SK-N-SH (cell line): Measurements from ENCODE around the gene FAM83D. TPM values are rescaled to one million over a fixed set of nuclear protein-coding genes. Genes with fewer than 3 reads are reported as not detected.

Experiments
- CTCF ChIA-PET: fragments of 300-600, 350-600 bp; formaldehyde crosslinking; extraction: SDS; loops from one replicate; lab custom pipeline; 2021; lab: Yijun Ruan, JAX
- POLR2A ChIA-PET: fragments of 350-600 bp; sonication (Branson Sonifier 250); formaldehyde crosslinking; extraction: SDS; loops from one replicate; lab custom pipeline; 2020; ENCODE audit warnings: antibody characterized with exemption, inconsistent platforms; lab: Yijun Ruan, JAX
- DNase-seq: peaks from one replicate; pipeline ENCODE4 v3.0.0; 2012
- H2AFZ ChIP-seq: fragments of 200-600 bp; sonication (generic); 2 replicates; pipeline ENCODE4 v1.8.1; 2016; ENCODE audit warnings: antibody characterized with exemption, mild to moderate bottlenecking, low read depth
- H3F3A ChIP-seq: fragments of 200-600 bp; sonication (generic); replicated peaks from 2 replicates; pipeline ENCODE3; 2016; ENCODE audit warnings: antibody characterized with exemption, mild to moderate bottlenecking; ENCODE audit not compliant: insufficient read depth
- H3K27ac ChIP-seq, 2 experiments: fragments of 200-500 bp in 1 of 2; fragments of 200-600 bp in 1 of 2; sonication (Bioruptor generic) in 1 of 2; sonication (generic), shearing (Covaris generic) in 1 of 2; 2 replicates each; pipeline versions ENCODE4 v1.5.1 to v1.6.1; 2014 to 2016; ENCODE audit warnings: low read depth in 2 of 2, inconsistent platforms in 1 of 2, low read length in 1 of 2, mild to moderate bottlenecking in 1 of 2, mixed read lengths in 1 of 2
- H3K27me3 ChIP-seq: fragments of 200-600 bp; sonication (generic), shearing (Covaris generic); 2 replicates; pipeline ENCODE4 v1.6.1; 2016; ENCODE audit warnings: mixed run types; ENCODE audit not compliant: insufficient read depth
- H3K36me3 ChIP-seq, 2 experiments: fragments of 200-500 bp in 1 of 2; fragments of 200-600 bp in 1 of 2; sonication (Bioruptor generic) in 1 of 2; sonication (generic) in 1 of 2; replicated peaks in 1 of 2; 2 replicates each; pipeline versions ENCODE3 to v1.5.1; 2014 to 2016; ENCODE audit warnings: low read length in 1 of 2, mild to moderate bottlenecking in 1 of 2; ENCODE audit not compliant: insufficient read depth in 2 of 2, control insufficient read depth in 1 of 2
- H3K4me1 ChIP-seq, 2 experiments: fragments of 200-500 bp in 1 of 2; fragments of 200-600 bp in 1 of 2; sonication (Bioruptor generic) in 1 of 2; sonication (generic), shearing (Covaris generic) in 1 of 2; 2 replicates each; pipeline versions ENCODE4 v1.5.1 to v1.6.1; 2014 to 2016; ENCODE audit warnings: low read depth in 1 of 2, low read length in 1 of 2, mixed run types in 1 of 2; ENCODE audit not compliant: insufficient read depth in 2 of 2, control insufficient read depth in 1 of 2
- H3K4me2 ChIP-seq: fragments of 200-600 bp; sonication (generic), shearing (Covaris generic); 2 replicates; pipeline ENCODE4 v1.6.1; 2017; ENCODE audit warnings: mixed run types
- H3K4me3 ChIP-seq, 2 experiments: fragments of 200-500 bp in 1 of 2; fragments of 200-600 bp in 1 of 2; sonication (Bioruptor generic) in 1 of 2; sonication (generic), shearing (Covaris generic) in 1 of 2; 2 replicates each; pipeline versions ENCODE4 v1.5.1 to v1.8.1; 2014 to 2016; ENCODE audit warnings: low read depth in 2 of 2, inconsistent platforms in 1 of 2, low read length in 1 of 2, mild to moderate bottlenecking in 1 of 2, mixed read lengths in 1 of 2, moderate library complexity in 1 of 2
- H3K79me2 ChIP-seq: fragments of 200-600 bp; sonication (generic); 2 replicates; pipeline ENCODE4 v1.8.1; 2017; ENCODE audit warnings: mild to moderate bottlenecking; ENCODE audit not compliant: insufficient read depth
- H3K9ac ChIP-seq: fragments of 200-600 bp; sonication (generic); 2 replicates; pipeline ENCODE4 v1.6.1; 2017; ENCODE audit warnings: mixed run types
- H3K9me2 ChIP-seq: fragments of 200-600 bp; sonication (generic); 2 replicates; pipeline ENCODE4 v1.6.1; 2017; ENCODE audit warnings: mixed run types
- H3K9me3 ChIP-seq: fragments of 200-600 bp; sonication (generic); 2 replicates; pipeline ENCODE4 v1.6.1; 2017; ENCODE audit warnings: mixed run types, mild to moderate bottlenecking, moderate library complexity
- H4K20me1 ChIP-seq: fragments of 200-600 bp; sonication (generic); 2 replicates; pipeline ENCODE4 v1.6.1; 2017; ENCODE audit warnings: mild to moderate bottlenecking, mixed run types; ENCODE audit not compliant: insufficient read depth
- ELF1 ChIP-seq: IDR thresholded peaks from 2 replicates; pipeline ENCODE4 v1.4.0; 2012
- EP300 ChIP-seq, 2 experiments: IDR thresholded peaks; 2 replicates each; pipeline versions ENCODE4 v1.4.0 to v1.6.1; 2012; ENCODE audit warnings: borderline replicate concordance in 1 of 2, low read depth in 1 of 2, low read length in 1 of 2
- EZH2phosphoT487 ChIP-seq: fragments of 200-600 bp; sonication (generic); IDR thresholded peaks from 2 replicates; pipeline ENCODE4 v1.6.1; 2017; ENCODE audit warnings: low read depth, mixed run types, mild to moderate bottlenecking, antibody characterized with exemption, moderate library complexity, borderline replicate concordance
- FOXJ3 ChIP-seq: sonication (generic); formaldehyde crosslinking; IDR thresholded peaks from 2 replicates; pipeline ENCODE4 v1.5.1; 2020; ENCODE audit warnings: mild to moderate bottlenecking, missing genetic modification reagents
- FOXM1 ChIP-seq: IDR thresholded peaks from 2 replicates; pipeline ENCODE4 v1.4.0; 2012; ENCODE audit warnings: low read depth, mild to moderate bottlenecking
- GABPA ChIP-seq: IDR thresholded peaks from 2 replicates; pipeline ENCODE4 v1.4.0; 2012; ENCODE audit warnings: low read depth, mild to moderate bottlenecking
- JUND ChIP-seq: IDR thresholded peaks from 2 replicates; pipeline ENCODE4 v1.4.0; 2012
- NRF1 ChIP-seq: IDR thresholded peaks from 2 replicates; pipeline ENCODE4 v1.6.1; 2012; ENCODE audit warnings: low read depth, mild to moderate bottlenecking, low read length
- RAD21 ChIP-seq: IDR thresholded peaks from 2 replicates; pipeline ENCODE4 v1.6.1; 2012; ENCODE audit warnings: mild to moderate bottlenecking, low read length
- RCOR1 ChIP-seq: fragments of 150-350 bp; IDR thresholded peaks from 2 replicates; pipeline ENCODE4 v1.6.1; 2017; ENCODE audit warnings: antibody characterized with exemption, low read length
- RFX5 ChIP-seq: IDR thresholded peaks from 2 replicates; pipeline ENCODE4 v1.6.1; 2012; ENCODE audit warnings: mild to moderate bottlenecking, improper control_type of control experiment, low read length
- RXRA ChIP-seq: IDR thresholded peaks from 2 replicates; pipeline ENCODE4 v1.4.0; 2012; ENCODE audit warnings: low read depth, mild to moderate bottlenecking, borderline replicate concordance
- SMC3 ChIP-seq: IDR thresholded peaks from 2 replicates; pipeline ENCODE4 v1.6.1; 2012; ENCODE audit warnings: low read depth, low read length, improper control_type of control experiment
- TCF12 ChIP-seq: IDR thresholded peaks from 2 replicates; pipeline ENCODE4 v1.4.0; 2012
- TEAD4 ChIP-seq: IDR thresholded peaks from 2 replicates; pipeline ENCODE4 v1.4.0; 2012; ENCODE audit warnings: mild to moderate bottlenecking, borderline replicate concordance; ENCODE audit not compliant: insufficient read depth
- WGBS: methylation state at CpG from one replicate; pipeline ENCODE4 v1.1.6; 2017; ENCODE audit warnings: low lambda C conversion rate; 5-methylcytosine and 5-hydroxymethylcytosine counted together
- polyA plus RNA-seq, 3 experiments: library from polyadenylated mRNA; depleted of rRNA; stranded (reverse); fragments of >200 nt; gene quantifications; 2 replicates each; pipeline ENCODE4 v1.2.3, GENCODE V29; 2012
- TF ChIP-seq, protein P1 (sequence below): IDR thresholded peaks from 2 replicates; pipeline ENCODE4 v1.6.1; 2012; ENCODE audit warnings: mild to moderate bottlenecking, low read depth, low read length, moderate library complexity
- TF ChIP-seq, protein P2 (sequence below): fragments of 200-600 bp; sonication (generic); IDR thresholded peaks from 2 replicates; pipeline ENCODE4 v1.6.1; 2017; ENCODE audit warnings: antibody characterized with exemption, mild to moderate bottlenecking, moderate library complexity
- TF ChIP-seq, protein P3 (sequence below): IDR thresholded peaks from 2 replicates; pipeline ENCODE4 v1.4.0; 2012; ENCODE audit warnings: low read depth, borderline replicate concordance

The FAM83D gene
- polyA plus RNA-seq, 1 of the 3 experiments (the other 2 are of a cell fraction): 21.5 TPM

DNA sequence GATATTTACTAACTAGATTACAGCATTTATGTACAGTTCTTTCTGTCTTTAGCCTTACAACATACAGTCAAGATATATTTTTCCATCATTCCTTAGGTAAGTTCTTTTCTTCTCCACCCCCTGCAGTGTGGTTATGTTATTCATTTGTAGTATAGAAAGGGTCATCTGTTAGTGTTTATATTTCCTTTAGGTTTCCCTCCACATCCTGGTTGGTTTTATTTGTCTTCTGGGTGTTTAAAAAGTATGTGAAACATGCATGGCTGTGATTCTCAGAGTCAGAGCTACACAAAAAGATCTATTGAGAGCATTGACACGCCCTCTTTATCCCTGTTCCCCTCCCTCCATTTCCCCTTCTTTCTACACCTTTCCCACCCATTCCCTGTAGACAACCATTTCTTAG lies 56.1 kb downstream of the FAM83D start:
- Histone ChIP-seq H3K27ac (peak overlapping the region in 1 of 2 experiments; percentile 34; a peak in 1 of 4 replicates), H3K36me3 (peaks cover 6 to 21% of the 10 kb centered on the region in 2 experiments), H2AFZ (no peak overlapping the region), H3K4me3 (no peak overlapping the region), H4K20me1 (peaks cover 4% of the 10 kb centered on the region), H3K9ac (no peak overlapping the region), H3K4me2 (no peak overlapping the region), H3K79me2 (peaks cover 30% of the 10 kb centered on the region), H3F3A (peaks cover 15% of the 10 kb centered on the region), H3K27me3 (no peaks in the 10 kb centered on the region), H3K9me2 (no peaks in the 10 kb centered on the region), H3K9me3 (no peaks in the 10 kb centered on the region), H3K4me1 (peaks cover 0 to 22% of the 10 kb centered on the region in 2 experiments)
- DNase-seq: no peak
- ChIA-PET CTCF (no interaction called here), POLR2A (no interaction called here)
- TF ChIP-seq, protein P1, sequence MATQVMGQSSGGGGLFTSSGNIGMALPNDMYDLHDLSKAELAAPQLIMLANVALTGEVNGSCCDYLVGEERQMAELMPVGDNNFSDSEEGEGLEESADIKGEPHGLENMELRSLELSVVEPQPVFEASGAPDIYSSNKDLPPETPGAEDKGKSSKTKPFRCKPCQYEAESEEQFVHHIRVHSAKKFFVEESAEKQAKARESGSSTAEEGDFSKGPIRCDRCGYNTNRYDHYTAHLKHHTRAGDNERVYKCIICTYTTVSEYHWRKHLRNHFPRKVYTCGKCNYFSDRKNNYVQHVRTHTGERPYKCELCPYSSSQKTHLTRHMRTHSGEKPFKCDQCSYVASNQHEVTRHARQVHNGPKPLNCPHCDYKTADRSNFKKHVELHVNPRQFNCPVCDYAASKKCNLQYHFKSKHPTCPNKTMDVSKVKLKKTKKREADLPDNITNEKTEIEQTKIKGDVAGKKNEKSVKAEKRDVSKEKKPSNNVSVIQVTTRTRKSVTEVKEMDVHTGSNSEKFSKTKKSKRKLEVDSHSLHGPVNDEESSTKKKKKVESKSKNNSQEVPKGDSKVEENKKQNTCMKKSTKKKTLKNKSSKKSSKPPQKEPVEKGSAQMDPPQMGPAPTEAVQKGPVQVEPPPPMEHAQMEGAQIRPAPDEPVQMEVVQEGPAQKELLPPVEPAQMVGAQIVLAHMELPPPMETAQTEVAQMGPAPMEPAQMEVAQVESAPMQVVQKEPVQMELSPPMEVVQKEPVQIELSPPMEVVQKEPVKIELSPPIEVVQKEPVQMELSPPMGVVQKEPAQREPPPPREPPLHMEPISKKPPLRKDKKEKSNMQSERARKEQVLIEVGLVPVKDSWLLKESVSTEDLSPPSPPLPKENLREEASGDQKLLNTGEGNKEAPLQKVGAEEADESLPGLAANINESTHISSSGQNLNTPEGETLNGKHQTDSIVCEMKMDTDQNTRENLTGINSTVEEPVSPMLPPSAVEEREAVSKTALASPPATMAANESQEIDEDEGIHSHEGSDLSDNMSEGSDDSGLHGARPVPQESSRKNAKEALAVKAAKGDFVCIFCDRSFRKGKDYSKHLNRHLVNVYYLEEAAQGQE: no peak
- TF ChIP-seq ELF1 (no peak), RXRA (no peak), NRF1 (no peak), RCOR1 (no peak), FOXJ3 (CRISPR knock-in tag) (no peak), JUND (no peak), EP300 (IDR thresholded peaks at IDR 0.05; ENCODE audit: borderline replicate concordance in 1 of 2, low read depth in 1 of 2, low read length in 1 of 2) (no peak), TCF12 (no peak), EZH2phosphoT487 (no peak), GABPA (no peak), SMC3 (no peak), TEAD4 (no peak), FOXM1 (no peak), RAD21 (no peak), RFX5 (no peak)
- TF ChIP-seq, protein P2, sequence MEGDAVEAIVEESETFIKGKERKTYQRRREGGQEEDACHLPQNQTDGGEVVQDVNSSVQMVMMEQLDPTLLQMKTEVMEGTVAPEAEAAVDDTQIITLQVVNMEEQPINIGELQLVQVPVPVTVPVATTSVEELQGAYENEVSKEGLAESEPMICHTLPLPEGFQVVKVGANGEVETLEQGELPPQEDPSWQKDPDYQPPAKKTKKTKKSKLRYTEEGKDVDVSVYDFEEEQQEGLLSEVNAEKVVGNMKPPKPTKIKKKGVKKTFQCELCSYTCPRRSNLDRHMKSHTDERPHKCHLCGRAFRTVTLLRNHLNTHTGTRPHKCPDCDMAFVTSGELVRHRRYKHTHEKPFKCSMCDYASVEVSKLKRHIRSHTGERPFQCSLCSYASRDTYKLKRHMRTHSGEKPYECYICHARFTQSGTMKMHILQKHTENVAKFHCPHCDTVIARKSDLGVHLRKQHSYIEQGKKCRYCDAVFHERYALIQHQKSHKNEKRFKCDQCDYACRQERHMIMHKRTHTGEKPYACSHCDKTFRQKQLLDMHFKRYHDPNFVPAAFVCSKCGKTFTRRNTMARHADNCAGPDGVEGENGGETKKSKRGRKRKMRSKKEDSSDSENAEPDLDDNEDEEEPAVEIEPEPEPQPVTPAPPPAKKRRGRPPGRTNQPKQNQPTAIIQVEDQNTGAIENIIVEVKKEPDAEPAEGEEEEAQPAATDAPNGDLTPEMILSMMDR: no peak
- TF ChIP-seq, protein P3, sequence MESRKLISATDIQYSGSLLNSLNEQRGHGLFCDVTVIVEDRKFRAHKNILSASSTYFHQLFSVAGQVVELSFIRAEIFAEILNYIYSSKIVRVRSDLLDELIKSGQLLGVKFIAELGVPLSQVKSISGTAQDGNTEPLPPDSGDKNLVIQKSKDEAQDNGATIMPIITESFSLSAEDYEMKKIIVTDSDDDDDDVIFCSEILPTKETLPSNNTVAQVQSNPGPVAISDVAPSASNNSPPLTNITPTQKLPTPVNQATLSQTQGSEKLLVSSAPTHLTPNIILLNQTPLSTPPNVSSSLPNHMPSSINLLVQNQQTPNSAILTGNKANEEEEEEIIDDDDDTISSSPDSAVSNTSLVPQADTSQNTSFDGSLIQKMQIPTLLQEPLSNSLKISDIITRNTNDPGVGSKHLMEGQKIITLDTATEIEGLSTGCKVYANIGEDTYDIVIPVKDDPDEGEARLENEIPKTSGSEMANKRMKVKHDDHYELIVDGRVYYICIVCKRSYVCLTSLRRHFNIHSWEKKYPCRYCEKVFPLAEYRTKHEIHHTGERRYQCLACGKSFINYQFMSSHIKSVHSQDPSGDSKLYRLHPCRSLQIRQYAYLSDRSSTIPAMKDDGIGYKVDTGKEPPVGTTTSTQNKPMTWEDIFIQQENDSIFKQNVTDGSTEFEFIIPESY: no peak
- 92% methylated on average over 1 of the region's 1 CpG for WGBS
